Sigmoid colon (tissue), 7 donors: Measurements from ENCODE around the gene RTL10. TPM values are rescaled to one million over a fixed set of nuclear protein-coding genes. Genes with fewer than 3 reads are reported as not detected.
A peak's percentile ranks its signal among the peaks of the same experiment; 100 is the strongest.

ENCODE experiments used
- DNase-seq: peaks from one replicate; pipeline ENCODE4 v3.0.0-alpha.2; 2019
- H3K27ac ChIP-seq, 4 donors: fragments of 200-600 bp; sonication (generic); one replicate each; pipeline ENCODE4 v1.5.1; 2016 to 2019; ENCODE audit warnings: mild to moderate bottlenecking in 1 of 4
- H3K27me3 ChIP-seq, 3 donors: fragments of 200-600 bp; sonication (generic); one replicate each; pipeline ENCODE4 v1.5.1; 2019; ENCODE audit warnings: mild to moderate bottlenecking in 1 of 3
- H3K36me3 ChIP-seq, 4 donors: fragments of 200-600 bp; sonication (generic); one replicate each; pipeline ENCODE4 v1.5.1; 2016 to 2019
- H3K4me1 ChIP-seq, 4 donors: fragments of 200-600 bp; sonication (generic); one replicate each; pipeline ENCODE4 v1.5.1; 2017 to 2019
- H3K4me3 ChIP-seq, 4 donors: fragments of 200-600 bp; sonication (generic); one replicate each; pipeline ENCODE4 v1.5.1; 2017 to 2019; ENCODE audit warnings: mild to moderate bottlenecking in 2 of 4, moderate library complexity in 1 of 4
- H3K9me3 ChIP-seq, 4 donors: fragments of 200-600 bp in 3 of 4; sonication (generic) in 3 of 4; one replicate each; pipeline versions ENCODE4 v1.5.1 to v1.6.1; 2013 to 2019
- EP300 ChIP-seq, 4 donors: sonication (generic); formaldehyde crosslinking; IDR thresholded peaks; one replicate each; pipeline ENCODE4 v1.6.1; 2017; ENCODE audit warnings: antibody characterized with exemption in 4 of 4
- POLR2A ChIP-seq, 2 donors: fragments of 450-650 bp; IDR thresholded peaks; one replicate each; pipeline ENCODE4 v1.6.1; 2016; ENCODE audit warnings: antibody characterized with exemption in 2 of 2, mild to moderate bottlenecking in 2 of 2, moderate library complexity in 2 of 2
- POLR2AphosphoS5 ChIP-seq, 4 donors: sonication (generic); formaldehyde crosslinking; IDR thresholded peaks; one replicate each; pipeline ENCODE4 v1.6.1; 2017; ENCODE audit warnings: antibody characterized with exemption in 4 of 4
- WGBS, 2 donors: extraction: QIAGEN DNeasy Blood & Tissue Kit; methylation state at CpG; one replicate each; pipeline ENCODE4 v1.1.7; 2013; 5-methylcytosine and 5-hydroxymethylcytosine counted together
- intact Hi-C: fragments of 100-400 bp; cut with DNase I; formaldehyde crosslinking; loops from one replicate; pipeline ENCODE4 v1.15.1; 2023
- polyA plus RNA-seq, 3 donors: library from polyadenylated mRNA; stranded (reverse); fragments of 200-250 nt; gene quantifications; one replicate each; pipeline ENCODE4 v1.2.3, GENCODE V29; 2013
- total RNA-seq, 4 donors: library from RNA; depleted of rRNA; stranded (reverse); fragments of >200 nt; gene quantifications; one replicate each; pipeline ENCODE4 v1.1.0, GENCODE V29; 2016
- TF ChIP-seq, protein P1 (sequence below), 4 experiments: fragments of 450-650 bp in 3 of 4; fragments of 200-600 bp in 1 of 4; IDR thresholded peaks; one replicate each; pipeline ENCODE4 v1.5.1; 2016 to 2019; ENCODE audit warnings: antibody characterized with exemption in 4 of 4, mild to moderate bottlenecking in 3 of 4, moderate library complexity in 2 of 4
- donor health status: healthy with polysubstance abuse.
- donor health status: Bipolar disorder and iron deficiency.
- donor health status: healthy.

RTL10 gene
- total and polyA plus RNA-seq, 7 donors, result 1.8 to 15.0 (median 7.8) TPM

DNA sequence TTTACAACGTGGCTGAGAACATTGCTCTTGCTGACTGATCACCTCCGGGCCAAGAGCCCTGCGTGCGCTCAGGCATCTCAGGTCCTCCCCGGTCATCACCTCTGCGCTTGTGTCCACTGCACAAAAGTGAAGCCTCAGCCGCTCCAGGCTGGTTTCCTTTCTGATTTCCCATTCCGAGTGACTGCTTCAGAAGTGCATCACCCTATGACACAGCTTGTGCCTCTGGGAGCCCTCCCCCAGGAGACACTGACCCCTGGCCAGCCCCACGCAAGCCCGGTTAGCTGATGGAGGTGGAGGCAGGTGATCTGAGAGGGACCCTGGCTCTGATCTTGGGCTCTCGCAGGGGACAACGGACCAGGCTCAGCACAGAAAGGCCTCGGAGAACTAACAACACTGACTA, 38.3 kb upstream of the RTL10 start:
- intact Hi-C loops, result no loop called here
- peaks cover 0 to 33% (median 8%) of the 10 kb centered on the region in 4 donors for H3K36me3 ChIP-seq
- no peak for DNase-seq
- no peak overlapping the region for H3K4me3 ChIP-seq
- H3K9me3 ChIP-seq, result no peaks in the 10 kb centered on the region
- 88 to 91% methylated on average over 13 of the region's 13 CpGs for WGBS, 2 donors
- no peaks in the 10 kb centered on the region for H3K27me3 ChIP-seq
- H3K27ac ChIP-seq, result peak overlapping the region in 1 of 4 donors; percentile 3
- H3K4me1 ChIP-seq, result peaks cover 0 to 21% (median 4%) of the 10 kb centered on the region in 4 donors
- no peak for TF ChIP-seq POLR2A (IDR thresholded peaks at IDR 0.05)
- no peak for TF ChIP-seq EP300 (IDR thresholded peaks at IDR 0.05)
- TF ChIP-seq, protein P1, sequence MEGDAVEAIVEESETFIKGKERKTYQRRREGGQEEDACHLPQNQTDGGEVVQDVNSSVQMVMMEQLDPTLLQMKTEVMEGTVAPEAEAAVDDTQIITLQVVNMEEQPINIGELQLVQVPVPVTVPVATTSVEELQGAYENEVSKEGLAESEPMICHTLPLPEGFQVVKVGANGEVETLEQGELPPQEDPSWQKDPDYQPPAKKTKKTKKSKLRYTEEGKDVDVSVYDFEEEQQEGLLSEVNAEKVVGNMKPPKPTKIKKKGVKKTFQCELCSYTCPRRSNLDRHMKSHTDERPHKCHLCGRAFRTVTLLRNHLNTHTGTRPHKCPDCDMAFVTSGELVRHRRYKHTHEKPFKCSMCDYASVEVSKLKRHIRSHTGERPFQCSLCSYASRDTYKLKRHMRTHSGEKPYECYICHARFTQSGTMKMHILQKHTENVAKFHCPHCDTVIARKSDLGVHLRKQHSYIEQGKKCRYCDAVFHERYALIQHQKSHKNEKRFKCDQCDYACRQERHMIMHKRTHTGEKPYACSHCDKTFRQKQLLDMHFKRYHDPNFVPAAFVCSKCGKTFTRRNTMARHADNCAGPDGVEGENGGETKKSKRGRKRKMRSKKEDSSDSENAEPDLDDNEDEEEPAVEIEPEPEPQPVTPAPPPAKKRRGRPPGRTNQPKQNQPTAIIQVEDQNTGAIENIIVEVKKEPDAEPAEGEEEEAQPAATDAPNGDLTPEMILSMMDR (IDR thresholded peaks at IDR 0.05), result no peak
- TF ChIP-seq POLR2AphosphoS5 (IDR thresholded peaks at IDR 0.05), result no peak

DNA sequence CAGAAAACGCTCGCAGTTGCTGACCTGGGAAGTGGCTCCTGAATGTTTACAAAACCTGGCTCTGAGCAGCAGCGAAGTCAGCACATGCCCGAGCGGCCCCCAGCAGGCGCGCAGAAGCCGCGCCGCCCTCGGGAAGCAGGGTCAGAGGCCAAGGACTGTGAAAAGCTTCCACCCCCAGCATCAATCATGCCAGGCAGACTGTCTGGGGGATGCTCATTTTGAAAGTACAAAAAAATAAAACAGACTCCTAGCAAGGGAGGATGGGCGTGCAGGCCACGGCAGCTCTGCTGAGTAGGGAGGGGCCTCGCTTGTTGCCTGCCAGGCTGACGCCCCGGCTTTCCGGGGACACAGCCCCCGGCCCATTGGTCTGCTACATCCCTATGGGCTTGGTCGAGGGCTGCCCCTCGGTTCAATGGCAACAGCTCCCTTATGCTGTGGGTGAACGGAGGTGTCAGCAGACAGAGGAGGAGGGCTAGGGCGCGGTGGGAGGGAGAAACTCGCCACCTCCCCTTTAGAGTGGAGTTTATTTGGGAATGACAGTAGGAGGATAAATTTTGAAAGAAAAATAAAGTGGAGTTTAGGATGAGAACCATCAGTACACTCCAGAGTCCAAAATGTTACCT, 37.7 kb upstream of the RTL10 start:
- Histone ChIP-seq H3K27me3 (no peaks in the 10 kb centered on the region), H3K4me3 (no peak overlapping the region), H3K4me1 (peaks cover 0 to 21% (median 4%) of the 10 kb centered on the region in 4 donors), H3K27ac (peak overlapping the region in 2 of 4 donors; percentile 3 to 6), H3K36me3 (peaks cover 0 to 31% (median 4%) of the 10 kb centered on the region in 4 donors), H3K9me3 (no peaks in the 10 kb centered on the region)
- TF ChIP-seq, protein P1 (IDR thresholded peaks at IDR 0.05), result no peak
- no peak for TF ChIP-seq POLR2AphosphoS5 (IDR thresholded peaks at IDR 0.05)
- TF ChIP-seq EP300 (IDR thresholded peaks at IDR 0.05), result no peak
- no peak for TF ChIP-seq POLR2A (IDR thresholded peaks at IDR 0.05)
- WGBS, 2 donors, result 43 to 78% methylated on average over 24 of the region's 24 CpGs
- no peak for DNase-seq
- intact Hi-C loops, result no loop called here

DNA sequence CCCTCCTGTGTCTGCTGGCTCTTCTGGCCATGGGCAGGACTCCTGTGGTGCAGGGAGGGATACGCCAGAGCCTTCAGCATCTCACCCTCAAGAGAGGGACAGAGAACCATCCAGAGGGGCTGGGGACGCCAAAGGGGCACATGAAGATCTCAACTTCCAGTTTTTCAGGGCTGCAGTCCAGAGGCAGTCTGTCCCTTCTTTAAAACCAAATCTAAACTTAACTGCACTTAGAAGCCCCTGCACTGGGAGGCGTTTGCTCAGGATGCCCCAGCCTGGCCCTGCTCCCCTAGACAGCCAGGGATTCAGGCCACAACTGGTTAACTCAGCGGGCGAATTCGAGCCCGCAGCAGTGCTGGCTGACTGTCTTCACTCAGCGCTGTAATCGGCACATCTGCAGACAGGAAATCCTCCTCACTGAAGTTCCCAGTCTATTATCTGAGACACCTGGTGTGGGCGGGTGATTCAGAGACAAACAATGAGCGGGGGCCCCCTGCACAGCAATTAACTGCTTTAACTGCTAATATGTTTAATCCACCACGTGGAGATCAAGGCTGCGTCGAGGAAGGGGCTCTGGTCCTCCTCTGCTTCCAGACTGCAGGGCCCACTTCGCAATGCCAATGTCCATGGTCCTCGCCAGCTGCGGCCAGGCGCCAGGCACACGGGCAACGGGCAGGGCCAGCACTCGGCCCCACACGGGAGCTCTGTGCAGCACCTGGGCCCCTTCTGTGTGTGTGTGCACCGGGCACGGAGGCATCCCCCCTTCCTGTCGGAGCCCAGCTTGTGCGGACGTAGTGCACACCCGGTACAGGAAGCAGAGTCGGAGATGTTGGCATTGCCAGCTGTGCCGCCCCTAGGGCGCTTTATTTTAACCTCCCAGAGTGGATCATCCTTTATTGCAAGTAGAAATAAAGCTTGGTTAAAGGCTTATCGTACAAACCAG, 36.9 kb upstream of the RTL10 start:
- Histone ChIP-seq H3K27me3 (no peaks in the 10 kb centered on the region), H3K36me3 (peaks cover 0 to 27% (median 6%) of the 10 kb centered on the region in 4 donors), H3K9me3 (no peaks in the 10 kb centered on the region), H3K4me3 (no peak overlapping the region), H3K27ac (peak overlapping the region in 1 of 4 donors; percentile 6), H3K4me1 (peaks cover 0 to 21% (median 4%) of the 10 kb centered on the region in 4 donors)
- intact Hi-C loops, result no loop called here
- no peak for DNase-seq
- 26 to 70% methylated on average over 32 of the region's 32 CpGs for WGBS, 2 donors
- TF ChIP-seq, protein P1 (IDR thresholded peaks at IDR 0.05), result no peak
- no peak for TF ChIP-seq POLR2AphosphoS5 (IDR thresholded peaks at IDR 0.05)
- TF ChIP-seq EP300 (IDR thresholded peaks at IDR 0.05), result no peak
- TF ChIP-seq POLR2A (IDR thresholded peaks at IDR 0.05), result no peak

DNA sequence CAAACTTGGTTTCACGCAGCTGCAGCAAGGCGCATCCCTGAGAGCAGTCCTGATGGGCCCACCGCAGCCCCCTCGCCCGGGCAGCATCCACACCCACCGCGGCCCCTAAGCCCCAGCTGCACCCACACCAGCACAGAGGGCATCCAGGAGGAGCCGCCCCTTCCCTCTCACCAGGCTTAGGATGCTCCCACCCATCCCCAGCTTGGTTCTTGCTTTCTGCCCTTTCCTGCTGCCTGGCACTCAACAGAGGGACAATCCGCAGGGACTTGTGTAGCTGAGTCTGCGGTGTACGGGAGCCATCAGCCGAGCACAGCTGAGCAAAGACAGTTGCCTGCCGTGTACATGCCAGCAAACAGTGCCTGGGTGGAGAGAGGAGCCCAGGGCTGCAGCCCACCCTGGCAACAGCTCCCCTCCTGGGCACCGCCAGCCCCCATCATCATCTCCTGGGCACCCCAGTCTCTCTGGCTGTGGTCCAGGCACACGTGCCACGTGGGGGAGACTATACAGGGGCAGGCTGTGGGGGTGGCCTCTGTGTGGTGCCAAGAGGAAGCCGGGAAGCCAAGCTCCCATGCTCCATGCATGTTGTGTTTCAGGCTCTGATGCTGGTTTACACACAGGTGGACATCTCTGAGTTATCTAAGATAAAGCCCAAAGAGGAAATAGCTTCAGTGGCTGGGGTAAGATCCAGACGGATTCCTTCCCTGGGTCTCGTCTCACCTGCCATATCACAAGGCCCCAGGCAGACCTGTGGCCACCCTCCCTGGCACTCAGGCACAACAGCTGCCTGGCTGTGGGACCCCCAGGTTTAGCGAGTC, 36.0 kb upstream of the RTL10 start:
- Histone ChIP-seq H3K36me3 (peaks cover 0 to 27% (median 6%) of the 10 kb centered on the region in 4 donors), H3K4me1 (peaks cover 0 to 21% (median 4%) of the 10 kb centered on the region in 4 donors), H3K4me3 (no peak overlapping the region), H3K27me3 (no peaks in the 10 kb centered on the region), H3K9me3 (no peaks in the 10 kb centered on the region), H3K27ac (no peak overlapping the region)
- intact Hi-C loops, result no loop called here
- WGBS, 2 donors, result 77 to 88% methylated on average over 20 of the region's 20 CpGs
- no peak for DNase-seq
- TF ChIP-seq POLR2A (IDR thresholded peaks at IDR 0.05), result no peak
- TF ChIP-seq, protein P1 (IDR thresholded peaks at IDR 0.05), result no peak
- TF ChIP-seq EP300 (IDR thresholded peaks at IDR 0.05), result no peak
- TF ChIP-seq POLR2AphosphoS5 (IDR thresholded peaks at IDR 0.05), result no peak
